Mesothelial cell of epicardium (in vitro differentiated cells): ENCODE measurements around the gene PFDN1. TPM values are rescaled to one million over a fixed set of nuclear protein-coding genes. Genes with fewer than 3 reads are reported as not detected.

ENCODE experiments used
- DNase-seq, 2 experiments: peaks; one replicate each; pipeline ENCODE4 v3.0.0; 2021; ENCODE audit warnings: low spot score in 2 of 2; ENCODE audit not compliant: unreplicated experiment in 2 of 2
- H3K27ac Mint-ChIP-seq: 2 replicates; pipeline ENCODE4 v1.8.0; 2021; ENCODE audit warnings: mixed read lengths
- H3K27me3 Mint-ChIP-seq: 2 replicates; pipeline ENCODE4 v1.8.0; 2021; ENCODE audit warnings: low read depth, mixed read lengths
- H3K36me3 Mint-ChIP-seq: 2 replicates; pipeline ENCODE4 v1.8.0; 2021; ENCODE audit warnings: mixed read lengths
- H3K4me1 Mint-ChIP-seq: 2 replicates; pipeline ENCODE4 v1.8.0; 2021; ENCODE audit warnings: mixed read lengths
- H3K4me3 Mint-ChIP-seq: 2 replicates; pipeline ENCODE4 v1.8.0; 2021; ENCODE audit warnings: mild to moderate bottlenecking, moderate library complexity, mixed read lengths
- H3K9me3 Mint-ChIP-seq: 2 replicates; pipeline ENCODE4 v1.8.0; 2021; ENCODE audit warnings: mixed read lengths
- total RNA-seq: library from RNA; stranded (reverse); gene quantifications from 3 replicates; pipeline ENCODE4 v1.2.1, GENCODE V29; 2021
- TF ChIP-seq, protein P1 (sequence below): fragments of 200-600 bp; sonication (generic); IDR thresholded peaks from one replicate; pipeline ENCODE4 v1.5.0; 2021; ENCODE audit warnings: antibody characterized with exemption; ENCODE audit not compliant: unreplicated experiment

Gene PFDN1
- total RNA-seq, 1 donor from 2014 or later: 57.2 TPM

DNA sequence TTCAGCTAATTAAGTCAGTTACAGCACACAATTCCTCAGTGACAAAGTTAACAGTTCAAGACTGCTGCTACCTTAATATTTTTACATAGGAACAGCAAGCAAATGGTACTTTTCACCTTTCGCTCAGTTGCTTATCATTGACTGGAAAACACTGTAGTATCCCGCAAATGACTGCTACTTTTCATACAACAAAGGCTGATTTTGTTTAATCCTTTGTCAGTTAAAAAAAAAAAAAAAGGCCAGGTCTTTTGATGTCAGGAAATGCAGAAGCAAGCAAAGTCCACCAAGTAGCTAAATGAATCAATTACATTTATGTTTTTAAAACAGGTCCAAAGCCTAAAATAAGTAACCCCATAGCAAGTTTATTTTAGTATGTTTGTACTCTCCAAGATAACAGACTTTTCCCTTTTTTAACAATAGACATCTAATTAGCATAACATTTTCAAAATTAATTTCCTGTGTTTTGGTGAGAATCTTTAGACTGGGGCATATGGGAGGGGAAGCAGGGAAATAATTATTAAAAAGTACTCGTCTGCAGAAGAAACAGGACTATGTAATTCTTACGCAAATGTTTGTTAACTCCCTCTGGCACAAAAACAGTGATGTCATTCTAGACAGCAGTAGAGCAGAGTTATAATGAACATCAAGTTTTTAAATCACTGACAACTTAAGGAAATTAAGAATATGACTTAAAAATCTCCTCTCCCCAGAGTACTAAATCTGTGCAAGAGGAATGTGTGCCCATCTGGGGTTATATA, 9.6 kb downstream of the PFDN1 start:
- Mint-ChIP-seq H3K36me3 (no peaks in the 10 kb centered on the region), H3K27me3 (no peaks in the 10 kb centered on the region), H3K27ac (peak overlapping the region; percentile 85), H3K4me3 (no peak overlapping the region), H3K9me3 (no peaks in the 10 kb centered on the region), H3K4me1 (peaks cover 54% of the 10 kb centered on the region)
- no peak for DNase-seq
- TF ChIP-seq, protein P1, sequence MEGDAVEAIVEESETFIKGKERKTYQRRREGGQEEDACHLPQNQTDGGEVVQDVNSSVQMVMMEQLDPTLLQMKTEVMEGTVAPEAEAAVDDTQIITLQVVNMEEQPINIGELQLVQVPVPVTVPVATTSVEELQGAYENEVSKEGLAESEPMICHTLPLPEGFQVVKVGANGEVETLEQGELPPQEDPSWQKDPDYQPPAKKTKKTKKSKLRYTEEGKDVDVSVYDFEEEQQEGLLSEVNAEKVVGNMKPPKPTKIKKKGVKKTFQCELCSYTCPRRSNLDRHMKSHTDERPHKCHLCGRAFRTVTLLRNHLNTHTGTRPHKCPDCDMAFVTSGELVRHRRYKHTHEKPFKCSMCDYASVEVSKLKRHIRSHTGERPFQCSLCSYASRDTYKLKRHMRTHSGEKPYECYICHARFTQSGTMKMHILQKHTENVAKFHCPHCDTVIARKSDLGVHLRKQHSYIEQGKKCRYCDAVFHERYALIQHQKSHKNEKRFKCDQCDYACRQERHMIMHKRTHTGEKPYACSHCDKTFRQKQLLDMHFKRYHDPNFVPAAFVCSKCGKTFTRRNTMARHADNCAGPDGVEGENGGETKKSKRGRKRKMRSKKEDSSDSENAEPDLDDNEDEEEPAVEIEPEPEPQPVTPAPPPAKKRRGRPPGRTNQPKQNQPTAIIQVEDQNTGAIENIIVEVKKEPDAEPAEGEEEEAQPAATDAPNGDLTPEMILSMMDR: no peak

DNA sequence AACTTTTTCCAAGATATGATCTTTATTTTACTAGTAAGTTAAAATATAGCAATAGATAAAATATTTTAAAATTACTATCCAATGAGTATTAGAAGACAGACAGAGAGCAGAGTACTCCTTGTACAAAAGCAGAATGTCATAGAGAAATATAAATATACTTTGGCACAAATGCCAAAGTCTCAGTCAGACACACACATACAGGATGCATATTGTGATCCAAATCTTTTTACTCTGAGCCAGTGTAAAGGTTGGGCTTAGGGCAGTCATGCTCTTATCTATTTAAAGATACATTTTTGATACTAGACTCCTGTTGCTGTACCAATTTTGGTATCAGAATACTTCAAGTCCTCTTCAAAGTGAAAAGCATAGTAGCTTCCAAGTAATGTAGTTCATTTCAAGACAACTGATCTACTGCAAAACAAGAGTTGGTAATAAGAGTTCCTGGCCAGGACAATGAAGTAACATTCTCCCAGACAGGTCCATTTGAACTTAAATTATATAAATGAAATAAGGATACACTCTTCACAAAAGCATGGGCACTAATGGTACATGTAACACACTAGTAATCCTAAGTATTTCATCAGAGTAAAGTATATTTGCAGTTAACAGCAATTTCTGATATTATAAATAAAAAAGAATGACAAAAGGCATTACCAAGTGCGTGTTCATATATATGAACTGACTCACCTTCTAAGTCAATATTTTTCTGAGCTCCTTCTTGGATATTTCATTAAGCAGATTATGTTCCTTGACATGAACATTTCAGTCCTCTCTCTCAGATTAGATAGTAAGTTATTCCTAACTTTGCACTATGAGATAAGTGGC, 10.5 kb downstream of the PFDN1 start:
- Mint-ChIP-seq H3K4me1 (peaks cover 46% of the 10 kb centered on the region), H3K27ac (peak overlapping the region; percentile 85), H3K4me3 (no peak overlapping the region), H3K9me3 (no peaks in the 10 kb centered on the region), H3K27me3 (no peaks in the 10 kb centered on the region), H3K36me3 (no peaks in the 10 kb centered on the region)
- TF ChIP-seq, protein P1: no peak
- no peak for DNase-seq

DNA sequence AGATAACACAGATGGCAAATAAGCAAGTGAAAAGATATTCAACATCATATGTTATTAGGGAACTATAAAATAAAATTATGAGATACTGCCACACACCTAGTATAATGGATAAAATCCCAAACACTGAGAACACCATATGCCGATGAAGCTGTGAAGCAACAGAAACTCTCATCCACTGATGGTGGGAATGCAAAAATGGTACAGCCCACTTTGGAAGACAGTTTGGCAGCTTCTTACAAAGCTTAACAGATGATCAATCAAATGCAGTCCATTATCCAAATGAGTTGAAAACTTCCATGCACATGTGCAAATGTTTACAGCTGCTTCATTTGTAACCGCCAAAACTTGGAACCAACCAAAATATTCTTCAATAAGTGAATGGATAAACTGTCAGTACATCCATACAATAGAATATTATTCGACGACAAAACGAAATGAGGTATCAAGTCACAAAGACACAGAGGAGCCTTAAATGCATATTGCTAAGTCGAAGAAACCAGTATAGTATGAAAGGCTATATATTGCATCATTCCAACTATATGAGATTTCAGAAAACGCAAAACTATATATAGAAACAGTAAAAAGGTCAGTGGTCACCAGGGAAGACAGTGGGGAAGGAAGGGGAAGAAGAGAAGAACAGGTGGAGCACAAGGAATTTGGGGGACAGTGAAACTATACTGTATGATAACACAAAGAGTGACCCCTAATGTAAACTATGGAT, 14.9 kb downstream of the PFDN1 start:
- H3K27me3 Mint-ChIP-seq: no peaks in the 10 kb centered on the region

DNA sequence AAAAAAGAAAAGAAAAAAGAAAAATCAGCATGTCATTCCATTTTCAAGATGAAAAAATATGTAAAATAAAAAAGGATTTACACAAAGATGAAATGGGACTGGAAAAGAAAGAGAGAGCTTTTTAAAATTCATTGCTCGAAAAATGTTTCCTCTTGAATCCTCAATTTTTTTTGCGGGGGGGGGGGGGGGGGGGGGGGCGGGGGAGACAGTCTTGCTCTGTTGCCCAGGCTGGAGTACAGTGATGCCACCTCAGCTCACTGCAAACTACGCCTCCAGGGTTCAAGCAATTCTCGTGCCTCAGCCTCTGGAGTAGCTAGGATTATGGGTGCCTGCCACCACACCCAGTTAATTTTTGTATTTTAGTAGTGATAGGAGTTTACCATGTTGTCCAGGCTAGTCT, 16.5 kb downstream of the PFDN1 start:
- TF ChIP-seq, protein P1: no peak
- no peaks in the 10 kb centered on the region for H3K27me3 Mint-ChIP-seq
- H3K27ac Mint-ChIP-seq: no peak overlapping the region
- no peaks in the 10 kb centered on the region for H3K9me3 Mint-ChIP-seq
- DNase-seq: no peak
- no peak overlapping the region for H3K4me3 Mint-ChIP-seq
- H3K36me3 Mint-ChIP-seq: no peaks in the 10 kb centered on the region
- H3K4me1 Mint-ChIP-seq: no peaks in the 10 kb centered on the region

More for the DNA sequence above, 14.9 kb downstream of the PFDN1 start:
- Mint-ChIP-seq H3K9me3 (no peaks in the 10 kb centered on the region), H3K36me3 (no peaks in the 10 kb centered on the region), H3K27ac (no peak overlapping the region), H3K4me1 (peaks cover 5% of the 10 kb centered on the region), H3K4me3 (no peak overlapping the region)
- TF ChIP-seq, protein P1: no peak
- DNase-seq: no peak

DNA sequence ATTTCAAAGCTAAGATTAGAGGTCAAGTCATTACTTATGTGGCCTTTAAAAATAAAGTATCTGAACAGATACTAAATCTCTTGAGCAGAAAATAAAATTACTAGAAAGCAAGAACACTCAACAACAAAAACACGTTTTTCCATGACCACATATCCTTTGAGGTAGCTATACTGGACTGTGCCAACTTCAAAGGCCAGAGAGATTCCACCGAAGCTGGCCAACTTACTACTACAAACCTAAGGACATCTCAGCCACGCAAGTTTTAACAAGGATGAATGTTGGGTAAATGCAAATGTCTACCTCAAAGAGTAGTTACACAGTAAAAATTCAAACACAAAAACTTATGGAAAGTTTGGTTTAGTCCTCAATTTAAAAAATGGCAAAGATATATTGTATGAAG, 18.9 kb downstream of the PFDN1 start:
- DNase-seq: no peak
- TF ChIP-seq, protein P1: no peak
- H3K4me3 Mint-ChIP-seq: no peak overlapping the region
- no peaks in the 10 kb centered on the region for H3K9me3 Mint-ChIP-seq
- H3K27me3 Mint-ChIP-seq: no peaks in the 10 kb centered on the region
- H3K4me1 Mint-ChIP-seq: no peaks in the 10 kb centered on the region
- no peak overlapping the region for H3K27ac Mint-ChIP-seq
- H3K36me3 Mint-ChIP-seq: no peaks in the 10 kb centered on the region
